CD14-positive monocyte (primary cell): Measurements from ENCODE around the gene KIF26B. TPM values are rescaled to one million over a fixed set of nuclear protein-coding genes. Genes with fewer than 3 reads are reported as not detected.
"Not testable (repeated sequence)": the region's sequence is repeated elsewhere in the genome, so short reads cannot be mapped to it uniquely, and the experiment has no call there.

Source experiments
- DNase-seq, 3 donors: peaks; one replicate each; pipeline ENCODE4 v3.0.0-alpha.2; 2011 to 2022
- H2AFZ ChIP-seq: 2 replicates; pipeline ENCODE4 v1.6.0; 2012; ENCODE audit warnings: mild to moderate bottlenecking, low read depth, low read length, inconsistent platforms; ENCODE audit not compliant: insufficient read depth, poor library complexity, severe bottlenecking
- H3K27ac ChIP-seq, 2 donors: 1 replicate in 1 of 2; 2 replicates in 1 of 2; pipeline ENCODE4 v1.5.1; 2012 to 2013; ENCODE audit warnings: low read length in 2 of 2, control low read depth in 1 of 2, inconsistent platforms in 1 of 2, low read depth in 1 of 2, mild to moderate bottlenecking in 1 of 2
- H3K27me3 ChIP-seq, 2 donors: one replicate each; pipeline versions ENCODE4 v1.6.0 to v1.6.1; 2011 to 2013; ENCODE audit warnings: low read length in 2 of 2; ENCODE audit not compliant: control insufficient read depth in 2 of 2, insufficient read depth in 2 of 2
- H3K36me3 ChIP-seq, 2 donors: replicated peaks in 1 of 2; 1 replicate in 1 of 2; 2 replicates in 1 of 2; pipeline versions ENCODE4 v1.5.1 to v1.6.1; 2012 to 2013; ENCODE audit warnings: low read length in 2 of 2, control low read depth in 1 of 2, inconsistent platforms in 1 of 2, mild to moderate bottlenecking in 1 of 2; ENCODE audit not compliant: insufficient read depth in 2 of 2, control insufficient read depth in 1 of 2
- H3K4me1 ChIP-seq, 2 donors: 1 replicate in 1 of 2; 2 replicates in 1 of 2; pipeline versions ENCODE4 v1.5.1 to v1.6.1; 2012 to 2013; ENCODE audit warnings: low read length in 2 of 2, control low read depth in 1 of 2, inconsistent platforms in 1 of 2, mild to moderate bottlenecking in 1 of 2, moderate library complexity in 1 of 2; ENCODE audit not compliant: insufficient read depth in 2 of 2, control insufficient read depth in 1 of 2
- H3K4me2 ChIP-seq: replicated peaks from 2 replicates; pipeline ENCODE3; 2012; ENCODE audit warnings: low read length, moderate library complexity, mild to moderate bottlenecking; ENCODE audit not compliant: poor library complexity, severe bottlenecking; ENCODE audit errors: extremely low read depth
- H3K4me3 ChIP-seq, 3 experiments: fragments of 200-600 bp in 1 of 3; sonication (generic) in 1 of 3; replicated peaks in 1 of 3; 1 replicate in 2 of 3; 2 replicates in 1 of 3; pipeline ENCODE4 v1.5.1; 2011 to 2013; ENCODE audit warnings: low read length in 3 of 3, mild to moderate bottlenecking in 3 of 3, control low read depth in 2 of 3, low read depth in 2 of 3, inconsistent platforms in 1 of 3, moderate library complexity in 1 of 3
- H3K79me2 ChIP-seq: 2 replicates; pipeline ENCODE4 v1.6.0; 2012; ENCODE audit warnings: mild to moderate bottlenecking, control low read depth, inconsistent platforms, low read length, moderate library complexity; ENCODE audit not compliant: insufficient read depth
- H3K9ac ChIP-seq: 2 replicates; pipeline ENCODE4 v1.6.0; 2017; ENCODE audit warnings: low read length, mild to moderate bottlenecking; ENCODE audit not compliant: insufficient read depth, poor library complexity, severe bottlenecking
- H3K9me3 ChIP-seq, 2 donors: replicated peaks in 1 of 2; 1 replicate in 1 of 2; 2 replicates in 1 of 2; pipeline versions ENCODE4 v1.5.1 to v1.6.1; 2012 to 2013; ENCODE audit warnings: low read length in 2 of 2, control low read depth in 1 of 2; ENCODE audit not compliant: control insufficient read depth in 1 of 2, insufficient read depth in 1 of 2
- H4K20me1 ChIP-seq: 2 replicates; pipeline ENCODE4 v1.6.0; 2012; ENCODE audit warnings: mild to moderate bottlenecking, low read length, control low read depth, moderate library complexity; ENCODE audit not compliant: insufficient read depth
- H3K27ac Mint-ChIP-seq, 7 donors: one replicate each; pipeline ENCODE4 v1.8.0; 2020; ENCODE audit warnings: mild to moderate bottlenecking in 7 of 7, mixed read lengths in 7 of 7, moderate library complexity in 6 of 7, inconsistent platforms in 2 of 7
- H3K27me3 Mint-ChIP-seq, 3 donors: one replicate each; pipeline ENCODE4 v1.8.0; 2021 to 2022; ENCODE audit warnings: low read depth in 3 of 3, mild to moderate bottlenecking in 3 of 3, mixed read lengths in 3 of 3, moderate library complexity in 3 of 3, inconsistent platforms in 1 of 3
- H3K36me3 Mint-ChIP-seq, 2 donors: one replicate each; pipeline ENCODE4 v1.8.0; 2020; ENCODE audit warnings: mixed read lengths in 2 of 2, inconsistent platforms in 1 of 2, mild to moderate bottlenecking in 1 of 2
- H3K4me1 Mint-ChIP-seq: one replicate; pipeline ENCODE4 v1.8.0; 2020; ENCODE audit warnings: mild to moderate bottlenecking, mixed read lengths
- H3K4me3 Mint-ChIP-seq, 2 donors: one replicate each; pipeline ENCODE4 v1.8.0; 2020; ENCODE audit warnings: mild to moderate bottlenecking in 2 of 2, mixed read lengths in 2 of 2, moderate library complexity in 1 of 2
- H3K9me3 Mint-ChIP-seq, 7 donors: one replicate each; pipeline ENCODE4 v1.8.0; 2020 to 2022; ENCODE audit warnings: mixed read lengths in 7 of 7, mild to moderate bottlenecking in 6 of 7, moderate library complexity in 6 of 7, inconsistent platforms in 2 of 7
- CTCF ChIP-seq: fragments of 200-600 bp; IDR thresholded peaks from one replicate; pipeline ENCODE4 v1.8.0; 2022; ENCODE audit warnings: antibody characterized with exemption, mild to moderate bottlenecking
- WGBS: methylation state at CpG from one replicate; pipeline ENCODE4 v1.1.5; 2013; ENCODE audit warnings: missing lambda C conversion rate; ENCODE audit not compliant: insufficient coverage; 5-methylcytosine and 5-hydroxymethylcytosine counted together
- intact Hi-C, 2 donors: fragments of 100-400 bp; cut with micrococcal nuclease; formaldehyde crosslinking; loops; one replicate each; pipeline versions ENCODE4 v1.15.0 to v1.15.1; 2023
- polyA plus RNA-seq, 3 donors: library from polyadenylated mRNA; depleted of rRNA in 1 of 3; unstranded in 2 of 3; stranded (reverse) in 1 of 3; fragments of 300-500 nt in 2 of 3; fragments of >200 nt in 1 of 3; fragmentation: Illumina TruSeq in 2 of 3; gene quantifications; 1 replicate in 2 of 3; 2 replicates in 1 of 3; pipeline ENCODE4 v1.2.3, GENCODE V29; 2012 to 2021

The KIF26B gene
- polyA plus RNA-seq, 3 donors, result 0.01 to 0.05 TPM; not detected in 1

GRCh38 chr1:245721488-245721887 lies 566.7 kb downstream of the KIF26B start:
- Mint-ChIP-seq H3K9me3 (peaks cover 9 to 24% (median 14%) of the 10 kb centered on the region in 7 donors), H3K4me3 (no peak overlapping the region), H3K36me3 (no peaks in the 10 kb centered on the region), H3K27ac (no peak overlapping the region), H3K27me3 (peaks cover 0 to 3% (median 2%) of the 10 kb centered on the region in 3 donors), H3K4me1 (peaks cover 4% of the 10 kb centered on the region)
- DNase-seq, result no peak
- Histone ChIP-seq H3K27ac (no peak overlapping the region), H3K9me3 (peaks cover 0 to 11% of the 10 kb centered on the region in 2 donors), H3K4me3 (no peak overlapping the region), H3K27me3 (no peaks in the 10 kb centered on the region), H3K4me2 (no peak overlapping the region), H3K4me1 (no peaks in the 10 kb centered on the region), H2AFZ (no peak overlapping the region), H3K79me2 (no peaks in the 10 kb centered on the region), H3K36me3 (no peaks in the 10 kb centered on the region), H4K20me1 (no peaks in the 10 kb centered on the region), H3K9ac (no peak overlapping the region)
- intact Hi-C loops, result no loop called here
- TF ChIP-seq CTCF, result no peak
- WGBS, result 93% methylated on average over 4 of the region's 4 CpGs

- H3K9ac ChIP-seq, H3K4me3 Mint-ChIP-seq, H3K36me3 Mint-ChIP-seq, H4K20me1 ChIP-seq, H3K27me3 Mint-ChIP-seq, H3K27me3 ChIP-seq, H3K4me1 ChIP-seq, H3K27ac Mint-ChIP-seq, H3K36me3 ChIP-seq, DNase-seq, H3K79me2 ChIP-seq, intact Hi-C loops, H3K4me2 ChIP-seq, H3K27ac ChIP-seq, H2AFZ ChIP-seq, H3K4me1 Mint-ChIP-seq, H3K4me3 ChIP-seq: not testable (repeated sequence)
- H3K9me3 Mint-ChIP-seq, result peaks cover 19 to 44% (median 35%) of the 10 kb centered on the region in 7 donors
- peaks cover 0 to 11% of the 10 kb centered on the region in 2 donors for H3K9me3 ChIP-seq
- no CpG with 5 or more reads among the region's 3 CpGs for WGBS
Measured at GRCh38 chr1:245728035-245728434, 573.2 kb downstream of the KIF26B start.
